Naive thymus-derived CD8-positive, alpha-beta T cell (primary cell): ENCODE results near the gene KLHDC8A. TPM values are rescaled to one million over a fixed set of nuclear protein-coding genes. Genes with fewer than 3 reads are reported as not detected.
A peak's percentile ranks its signal among the peaks of the same experiment; 100 is the strongest.

ENCODE experiments used
- ATAC-seq, 2 donors: fragments of 150-1000 bp; cut with Tn5 transposase in 1 of 2; sonication (Bioruptor Pico), chemical (Tn5 transposase) in 1 of 2; 1 replicate in 1 of 2; 2 replicates in 1 of 2; pipeline ENCODE4 v1.10.0; 2021; ENCODE audit warnings: mild to moderate bottlenecking in 2 of 2, moderate library complexity in 2 of 2
- POLR2A ChIA-PET: fragments of 350-600 bp; sonication (Branson Sonifier 250); formaldehyde crosslinking; loops from one replicate; lab custom pipeline; 2021; ENCODE audit warnings: antibody characterized with exemption; lab: Charles Lee
- DNase-seq, 10 donors: peaks; one replicate each; pipeline versions ENCODE4 v3.0.0 to v3.0.0-alpha.2; 2020 to 2022
- H3K27ac Mint-ChIP-seq, 10 donors: one replicate each; pipeline ENCODE4 v1.8.0; 2020 to 2022; ENCODE audit warnings: mild to moderate bottlenecking in 10 of 10, mixed read lengths in 10 of 10, moderate library complexity in 4 of 10, inconsistent platforms in 1 of 10
- H3K27me3 Mint-ChIP-seq, 5 donors: one replicate each; pipeline ENCODE4 v1.8.0; 2021 to 2022; ENCODE audit warnings: mixed read lengths in 5 of 5
- H3K36me3 Mint-ChIP-seq, 3 donors: one replicate each; pipeline ENCODE4 v1.8.0; 2020 to 2022; ENCODE audit warnings: mixed read lengths in 3 of 3, mild to moderate bottlenecking in 2 of 3, inconsistent platforms in 1 of 3
- H3K4me1 Mint-ChIP-seq, 4 donors: one replicate each; pipeline ENCODE4 v1.8.0; 2021 to 2022; ENCODE audit warnings: mixed read lengths in 4 of 4
- H3K4me3 Mint-ChIP-seq, 10 donors: one replicate each; pipeline ENCODE4 v1.8.0; 2020 to 2022; ENCODE audit warnings: mild to moderate bottlenecking in 10 of 10, mixed read lengths in 10 of 10, moderate library complexity in 6 of 10, inconsistent platforms in 1 of 10
- H3K9me3 Mint-ChIP-seq, 9 donors: one replicate each; pipeline ENCODE4 v1.8.0; 2020 to 2022; ENCODE audit warnings: mixed read lengths in 9 of 9, mild to moderate bottlenecking in 3 of 9, inconsistent platforms in 1 of 9, moderate library complexity in 1 of 9
- polyA plus RNA-seq, 3 donors: library from polyadenylated mRNA; unstranded; fragments of 300-500 nt; fragmentation: Illumina TruSeq; gene quantifications; one replicate each; pipeline ENCODE4 v1.2.3, GENCODE V29; 2021
- total RNA-seq, 8 experiments: library from RNA in 2 of 8; stranded (reverse) in 2 of 8; gene quantifications; one replicate each; pipeline ENCODE4 v1.2.3 and lab custom pipeline; 2021 to 2026

KLHDC8A gene
- total and polyA plus RNA-seq, 5 experiments from 2014 or later: not detected

DNA sequence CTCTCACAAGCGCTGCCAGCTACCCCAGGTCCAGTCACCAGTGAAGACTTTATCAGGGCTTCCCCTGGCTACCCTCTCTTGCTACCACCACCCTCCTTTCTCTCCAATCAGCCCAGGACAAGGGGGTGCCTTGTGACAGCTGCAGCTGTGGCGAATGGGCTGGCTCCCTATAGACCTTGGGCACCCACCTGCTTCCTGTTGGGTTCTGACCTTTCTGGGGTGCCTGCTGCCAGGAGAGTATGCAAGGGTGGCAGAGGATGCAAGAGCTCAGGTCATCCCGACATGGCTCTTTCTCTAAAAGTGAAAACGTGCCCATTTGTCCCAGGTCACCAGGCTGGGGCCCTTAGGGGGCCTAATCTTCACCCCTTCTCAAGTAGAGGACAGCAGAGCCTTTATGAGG lies 6.6 kb downstream of the KLHDC8A start:
- no peaks in the 10 kb centered on the region for H3K9me3 Mint-ChIP-seq
- peaks cover 0 to 32% (median 3%) of the 10 kb centered on the region in 4 donors for H3K4me1 Mint-ChIP-seq
- POLR2A ChIA-PET: interaction anchor here (0.6 kb wide), 1 partner anchor 243 kb away, joined by 6 read pairs; no protein-coding TSS in a partner anchor
- no peak overlapping the region for H3K4me3 Mint-ChIP-seq
- H3K27ac Mint-ChIP-seq: no peak overlapping the region
- DNase-seq: no peak
- ATAC-seq: no peak
- H3K27me3 Mint-ChIP-seq: peaks cover 4 to 36% (median 16%) of the 10 kb centered on the region in 5 donors
- H3K36me3 Mint-ChIP-seq: no peaks in the 10 kb centered on the region

- ATAC-seq (no peak), DNase-seq (no peak)
- no peaks in the 10 kb centered on the region for H3K9me3 Mint-ChIP-seq
- H3K27ac Mint-ChIP-seq: no peak overlapping the region
- H3K27me3 Mint-ChIP-seq: peaks cover 13 to 45% (median 23%) of the 10 kb centered on the region in 5 donors
- no peak overlapping the region for H3K4me3 Mint-ChIP-seq
- H3K36me3 Mint-ChIP-seq: no peaks in the 10 kb centered on the region
- POLR2A ChIA-PET: interaction anchor here (1.5 kb wide), 1 partner anchor 60 kb away, joined by 3 read pairs; no protein-coding TSS in a partner anchor
- H3K4me1 Mint-ChIP-seq: peaks cover 6 to 40% (median 9%) of the 10 kb centered on the region in 4 donors
Measured at GRCh38 chr1:205348554-205349487, 7.9 kb downstream of the KLHDC8A start.

DNA sequence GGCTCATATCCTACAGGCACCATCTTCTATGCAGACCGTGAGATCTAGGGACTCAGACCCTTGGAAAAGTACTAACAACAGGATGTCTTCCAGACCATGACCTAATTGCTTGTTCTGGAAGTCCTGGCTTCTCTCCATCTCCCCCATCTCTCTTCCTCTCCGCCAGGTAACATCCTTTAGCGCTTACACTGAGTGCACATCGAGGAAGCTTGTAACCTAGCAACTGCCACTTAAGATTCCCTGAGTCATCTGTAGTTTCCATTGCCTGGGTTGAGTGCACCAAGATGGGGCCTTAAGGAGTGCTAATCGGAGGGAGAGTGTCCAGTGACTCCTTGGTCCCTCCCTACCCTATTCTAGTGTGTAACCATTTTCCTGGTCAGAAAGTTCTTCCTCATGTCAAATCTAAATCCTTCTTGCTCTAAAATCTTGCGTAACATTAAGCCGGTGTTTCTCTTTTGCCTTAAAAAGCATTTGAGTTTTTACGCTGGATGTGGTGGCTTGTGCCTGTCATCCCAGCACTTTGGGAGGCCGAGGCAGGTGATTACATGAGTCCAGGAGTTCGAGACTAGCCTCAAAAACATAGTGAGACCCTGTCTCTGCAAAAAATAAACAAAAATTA lies 9.7 kb downstream of the KLHDC8A start:
- no peaks in the 10 kb centered on the region for H3K9me3 Mint-ChIP-seq
- H3K27ac Mint-ChIP-seq: no peak overlapping the region
- ATAC-seq (no peak), DNase-seq (no peak)
- peaks cover 20 to 56% (median 30%) of the 10 kb centered on the region in 5 donors for H3K27me3 Mint-ChIP-seq
- H3K36me3 Mint-ChIP-seq: no peaks in the 10 kb centered on the region
- H3K4me1 Mint-ChIP-seq: peaks cover 9 to 47% (median 16%) of the 10 kb centered on the region in 4 donors
- POLR2A ChIA-PET: no interaction called here
- H3K4me3 Mint-ChIP-seq: no peak overlapping the region

DNA sequence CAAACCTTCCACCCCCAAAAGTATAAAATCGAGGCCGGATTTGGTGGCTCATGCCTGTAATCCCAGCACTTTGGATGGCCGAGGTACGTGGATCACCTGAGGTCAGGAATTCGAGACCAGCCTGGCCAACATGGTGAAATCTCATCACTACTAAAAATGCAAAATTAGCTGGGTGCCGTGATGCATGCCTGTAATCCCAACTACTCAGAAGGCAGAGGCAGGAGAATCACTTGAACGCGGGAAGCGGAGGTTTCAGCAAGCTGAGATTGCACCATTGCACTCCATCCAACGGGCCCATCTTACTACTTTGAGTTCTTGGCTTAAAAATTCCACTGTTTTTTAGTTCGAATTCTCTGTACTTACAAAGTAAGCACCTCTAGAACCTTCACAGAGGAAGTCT lies 11.0 kb downstream of the KLHDC8A start:
- ATAC-seq (no peak), DNase-seq (no peak)
- no peaks in the 10 kb centered on the region for H3K9me3 Mint-ChIP-seq
- H3K27me3 Mint-ChIP-seq: peaks cover 20 to 56% (median 30%) of the 10 kb centered on the region in 5 donors
- no peak overlapping the region for H3K27ac Mint-ChIP-seq
- peaks cover 9 to 44% (median 16%) of the 10 kb centered on the region in 4 donors for H3K4me1 Mint-ChIP-seq
- no peak overlapping the region for H3K4me3 Mint-ChIP-seq
- no peaks in the 10 kb centered on the region for H3K36me3 Mint-ChIP-seq
- POLR2A ChIA-PET: no interaction called here

GRCh38 chr1:205344066-205344928 lies 12.4 kb downstream of the KLHDC8A start:
- Mint-ChIP-seq H3K27ac (peak overlapping the region in 1 of 10 donors; percentile 53), H3K9me3 (no peaks in the 10 kb centered on the region), H3K4me3 (peak overlapping the region; percentile 60 to 86 (median 78)), H3K27me3 (peaks cover 17 to 56% (median 30%) of the 10 kb centered on the region in 5 donors), H3K36me3 (no peaks in the 10 kb centered on the region), H3K4me1 (peaks cover 9 to 31% (median 16%) of the 10 kb centered on the region in 4 donors)
- ATAC-seq: peak; percentile 85 to 90
- POLR2A ChIA-PET: interaction anchor here (0.5 to 1.7 kb wide), 2 partner anchors 19 to 78 kb away, joined by 4 read pairs; no protein-coding TSS in a partner anchor
- DNase-seq: peak; percentile 24 to 65 (median 40)

DNA sequence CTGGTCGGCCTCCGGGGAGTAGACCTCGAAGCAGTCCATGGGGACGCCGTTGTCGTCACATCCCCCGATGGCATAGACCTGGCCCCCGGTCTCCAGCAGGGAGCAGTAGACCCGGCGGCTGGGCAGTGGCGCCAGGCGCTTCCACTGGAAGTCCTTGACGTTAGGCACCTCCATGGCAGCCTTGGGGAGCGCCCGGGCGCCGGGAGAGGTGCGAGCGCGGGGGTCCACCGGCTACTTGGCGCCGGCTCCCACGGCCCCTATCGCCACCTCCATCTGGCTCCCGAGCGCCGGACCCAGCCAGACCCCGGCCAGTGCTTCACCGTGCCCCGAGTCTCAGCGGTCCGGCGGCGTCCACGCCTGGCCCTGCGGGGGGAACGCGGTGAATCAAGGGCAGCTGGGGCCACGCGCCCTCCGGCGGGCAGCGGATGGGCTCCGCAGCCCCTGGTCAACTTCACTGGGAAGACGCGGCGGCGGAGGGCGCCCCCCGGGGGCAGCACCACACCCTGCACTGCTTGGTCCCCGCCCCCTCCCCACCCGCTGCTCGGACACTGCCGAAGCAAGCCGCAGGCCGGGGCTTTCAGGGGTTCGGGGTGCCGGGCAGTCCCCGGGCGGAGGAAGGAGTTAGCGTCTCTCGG lies 13.2 kb downstream of the KLHDC8A start:
- Mint-ChIP-seq H3K4me1 (peaks cover 9 to 24% (median 16%) of the 10 kb centered on the region in 4 donors), H3K27me3 (peaks cover 17 to 52% (median 30%) of the 10 kb centered on the region in 5 donors), H3K36me3 (no peaks in the 10 kb centered on the region), H3K27ac (no peak overlapping the region), H3K4me3 (peak overlapping the region in 3 of 10 donors; percentile 60 to 79 (median 76)), H3K9me3 (no peaks in the 10 kb centered on the region)
- ATAC-seq (peak; percentile 38 to 46), DNase-seq (peak in 2 of 10 donors; percentile 5 to 25)
- POLR2A ChIA-PET: interaction anchor here (1.7 kb wide), 1 partner anchor 18 kb away, joined by 4 read pairs; no protein-coding TSS in a partner anchor

GRCh38 chr1:205342986-205343385 lies 13.7 kb downstream of the KLHDC8A start:
- H3K4me1 Mint-ChIP-seq: peaks cover 9 to 23% (median 14%) of the 10 kb centered on the region in 4 donors
- peak overlapping the region in 1 of 10 donors; percentile 82 for H3K27ac Mint-ChIP-seq
- H3K27me3 Mint-ChIP-seq: peaks cover 17 to 48% (median 30%) of the 10 kb centered on the region in 5 donors
- H3K4me3 Mint-ChIP-seq: peak overlapping the region in 9 of 10 donors; percentile 6 to 79 (median 58)
- DNase-seq (no peak), ATAC-seq (no peak)
- no peaks in the 10 kb centered on the region for H3K36me3 Mint-ChIP-seq
- POLR2A ChIA-PET: interaction anchor here (1.7 kb wide), 1 partner anchor 18 kb away, joined by 4 read pairs; no protein-coding TSS in a partner anchor
- no peaks in the 10 kb centered on the region for H3K9me3 Mint-ChIP-seq

DNA sequence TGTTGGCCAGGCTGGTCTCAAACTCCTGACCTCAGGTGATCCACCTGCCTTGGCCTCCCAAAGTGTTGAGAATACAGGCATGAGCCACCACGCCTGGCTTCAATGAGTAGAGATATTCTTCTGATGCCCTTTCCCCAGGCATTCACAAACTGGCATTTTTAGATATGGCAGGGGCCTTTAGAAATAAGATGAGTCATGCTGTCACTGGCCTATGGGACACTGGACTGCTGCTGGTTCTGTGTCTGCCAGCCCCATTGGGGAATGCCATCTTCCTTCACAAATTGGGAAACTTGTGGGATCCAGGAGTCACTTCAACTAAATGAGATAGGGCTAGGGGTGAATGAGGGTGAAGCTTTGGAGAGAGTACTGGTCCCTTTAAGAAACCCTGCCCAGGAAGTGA lies 16.0 kb downstream of the KLHDC8A start:
- H3K27ac Mint-ChIP-seq: no peak overlapping the region
- peaks cover 9 to 23% (median 15%) of the 10 kb centered on the region in 4 donors for H3K4me1 Mint-ChIP-seq
- ATAC-seq (no peak), DNase-seq (no peak)
- peaks cover 14 to 31% (median 18%) of the 10 kb centered on the region in 5 donors for H3K27me3 Mint-ChIP-seq
- no peaks in the 10 kb centered on the region for H3K9me3 Mint-ChIP-seq
- POLR2A ChIA-PET: no interaction called here
- no peak overlapping the region for H3K4me3 Mint-ChIP-seq
- no peaks in the 10 kb centered on the region for H3K36me3 Mint-ChIP-seq

GRCh38 chr1:205339717-205340116 lies 17.0 kb downstream of the KLHDC8A start:
- POLR2A ChIA-PET: no interaction called here
- Mint-ChIP-seq H3K4me3 (no peak overlapping the region), H3K9me3 (no peaks in the 10 kb centered on the region), H3K4me1 (peaks cover 8 to 21% (median 16%) of the 10 kb centered on the region in 4 donors), H3K27me3 (peaks cover 12 to 22% (median 14%) of the 10 kb centered on the region in 5 donors), H3K27ac (no peak overlapping the region), H3K36me3 (no peaks in the 10 kb centered on the region)
- ATAC-seq: no peak
- DNase-seq: no peak

- DNase-seq: no peak
- ATAC-seq: no peak
- Mint-ChIP-seq H3K36me3 (no peaks in the 10 kb centered on the region), H3K27ac (no peak overlapping the region), H3K4me1 (peaks cover 4 to 16% (median 12%) of the 10 kb centered on the region in 4 donors), H3K27me3 (peaks cover 7 to 17% (median 10%) of the 10 kb centered on the region in 5 donors), H3K9me3 (no peaks in the 10 kb centered on the region), H3K4me3 (no peak overlapping the region)
- POLR2A ChIA-PET: interaction anchor here (0.5 kb wide), 1 partner anchor 218 kb away, joined by 3 read pairs; no protein-coding TSS in a partner anchor
Measured at GRCh38 chr1:205339197-205339702, 17.5 kb downstream of the KLHDC8A start.

DNA sequence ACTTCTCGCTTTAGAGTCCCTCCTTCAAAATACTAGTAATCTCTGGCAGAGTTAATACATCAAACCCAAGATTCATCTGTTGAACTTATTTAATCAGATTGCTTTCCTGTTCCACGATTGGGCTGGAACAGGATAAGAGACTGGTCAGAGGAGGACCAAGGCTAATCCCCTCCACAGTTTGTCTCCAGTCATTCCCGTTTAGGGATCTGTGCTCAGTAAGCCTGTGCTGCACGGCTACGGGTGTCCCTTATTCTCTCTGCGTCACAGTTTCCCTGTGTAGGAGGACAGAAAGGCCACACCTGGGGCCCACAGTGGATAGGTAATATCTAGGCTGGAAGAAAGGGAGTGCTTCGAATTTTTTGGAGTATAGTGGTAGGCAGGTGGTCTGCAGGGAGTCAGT lies 18.7 kb downstream of the KLHDC8A start:
- no peaks in the 10 kb centered on the region for H3K36me3 Mint-ChIP-seq
- no peak overlapping the region for H3K4me3 Mint-ChIP-seq
- H3K27ac Mint-ChIP-seq: no peak overlapping the region

More for the DNA sequence above, 18.7 kb downstream of the KLHDC8A start:
- Mint-ChIP-seq H3K4me1 (peaks cover 3 to 11% (median 9%) of the 10 kb centered on the region in 4 donors), H3K9me3 (no peaks in the 10 kb centered on the region), H3K27me3 (peaks cover 6 to 11% (median 7%) of the 10 kb centered on the region in 5 donors)
- ATAC-seq (no peak), DNase-seq (no peak)
- POLR2A ChIA-PET: no interaction called here
